Heart right ventricle (tissue), 16 donors: ENCODE measurements around the gene MDM1. TPM values are rescaled to one million over a fixed set of nuclear protein-coding genes. Genes with fewer than 3 reads are reported as not detected.

Source experiments
- ATAC-seq, 8 donors: fragments of 200-7000 bp; cut with Tn5 transposase; one replicate each; pipeline ENCODE4 v1.9.1; 2020; ENCODE audit warnings: mild to moderate bottlenecking in 8 of 8, moderate library complexity in 8 of 8, moderate number of reproducible peaks in 1 of 8
- DNase-seq, 2 donors: peaks; one replicate each; pipeline ENCODE4 v3.0.0-alpha.2; 2020
- H3K27ac ChIP-seq, 10 donors: fragments of 200-600 bp; sonication (generic) in 2 of 10; one replicate each; pipeline versions ENCODE4 v1.5.0 to v1.8.0; 2020 to 2022; ENCODE audit warnings: mild to moderate bottlenecking in 3 of 10
- H3K27me3 ChIP-seq, 7 donors: fragments of 200-600 bp; one replicate each; pipeline ENCODE4 v1.8.0; 2021 to 2022; ENCODE audit warnings: mild to moderate bottlenecking in 2 of 7
- H3K36me3 ChIP-seq, 9 donors: fragments of 200-600 bp; sonication (generic) in 1 of 9; one replicate each; pipeline versions ENCODE4 v1.5.0 to v1.8.0; 2020 to 2022; ENCODE audit warnings: mild to moderate bottlenecking in 2 of 9
- H3K4me1 ChIP-seq, 9 donors: fragments of 200-600 bp; sonication (generic) in 1 of 9; one replicate each; pipeline versions ENCODE4 v1.5.0 to v1.8.0; 2020 to 2022; ENCODE audit warnings: mild to moderate bottlenecking in 4 of 9
- H3K4me3 ChIP-seq, 10 donors: fragments of 200-600 bp; sonication (generic) in 2 of 10; one replicate each; pipeline versions ENCODE4 v1.5.0 to v1.8.0; 2020 to 2022; ENCODE audit warnings: mild to moderate bottlenecking in 7 of 10, moderate library complexity in 2 of 10
- H3K9me3 ChIP-seq, 11 donors: fragments of 200-600 bp in 10 of 11; sonication (generic) in 2 of 11; one replicate each; pipeline versions ENCODE4 v1.5.0 to v1.8.0; 2013 to 2022; ENCODE audit warnings: mild to moderate bottlenecking in 2 of 11, control low read depth in 1 of 11, moderate library complexity in 1 of 11
- CTCF ChIP-seq, 9 donors: fragments of 200-600 bp; sonication (generic) in 2 of 9; IDR thresholded peaks; one replicate each; pipeline versions ENCODE4 v1.5.0 to v1.8.0; 2021 to 2022; ENCODE audit warnings: antibody characterized with exemption in 9 of 9, mild to moderate bottlenecking in 5 of 9, moderate library complexity in 1 of 9
- WGBS, 2 donors: extraction: QIAGEN DNeasy Blood & Tissue Kit; methylation state at CpG; one replicate each; pipeline ENCODE4 v1.1.7; 2013; ENCODE audit warnings: inconsistent platforms in 1 of 2; 5-methylcytosine and 5-hydroxymethylcytosine counted together
- intact Hi-C, 10 donors: fragments of 100-400 bp; cut with DNase I; formaldehyde crosslinking; loops; one replicate each; pipeline versions ENCODE4 v1.11.1 to v1.14.2; 2022
- polyA plus RNA-seq, 2 donors: library from polyadenylated mRNA; stranded (reverse); fragments of 200-250 nt; gene quantifications; one replicate each; pipeline ENCODE4 v1.2.3, GENCODE V29; 2013
- total RNA-seq, 10 donors: library from RNA; stranded (reverse); fragmentation: NEBNext Ultra II Directional in 3 of 10; extraction: Animal tissue kit (Norgen Biotek cat#: 25700) in 3 of 10; gene quantifications; one replicate each; pipeline versions ENCODE4 v1.2.1 to v1.2.4, GENCODE V29; 2021 to 2023
- donor health status: Arrhythmogenic right ventricular cardiomyopathy.
- donor health status: ischemic (EF 13 %, LVEDD 7.1; RV severe dilation, severe dysfunction).
- donor health status: healthy with polysubstance abuse.
- donor health status: DM: no; HTN: yes; CAD: no.
- donor health status: DM: no; HTN: no; CAD: no.
- donor health status: ischemic (EF 25% LVEDD 6.9; RV normal size, moderate dysfunction).
- donor health status: ischemic (EF 25% LVEDD 5.7; RV mildly dilated, moderate dysfunction).
- donor health status: healthy.
- donor health status: DM: yes; HTN: yes; CAD: no.
- donor health status: Ischemic cardiomyopathy.
- donor health status: ischemic (EF 35%, LVEDD 5.7; RV mildly dilated, moderate dysfunction).
- donor health status: nonischemic (EF 11% LVEDD 7.7; RV severe dilation, severe dysfunction).
- donor health status: DM: yes; HTN: yes; CAD: no.
- donor health status: PGD.
- donor health status: ischemic (EF 29% LVEDD 5.4; RV normal size, mild dysfunction).
- donor health status: nonischemic (EF 23%, LVEDD 6.1; RV moderate dilation, normal function).

The MDM1 gene
- total and polyA plus RNA-seq, 12 donors, result 3.3 to 11.8 (median 6.2) TPM

GRCh38 chr12:68260153-68260552 is 72.0 kb downstream of the MDM1 start:
- no peak for ATAC-seq
- no peak for TF ChIP-seq CTCF (IDR thresholded peaks at IDR 0.05)
- 74 to 89% methylated on average over 3 of the region's 3 CpGs for WGBS, 2 donors

DNA sequence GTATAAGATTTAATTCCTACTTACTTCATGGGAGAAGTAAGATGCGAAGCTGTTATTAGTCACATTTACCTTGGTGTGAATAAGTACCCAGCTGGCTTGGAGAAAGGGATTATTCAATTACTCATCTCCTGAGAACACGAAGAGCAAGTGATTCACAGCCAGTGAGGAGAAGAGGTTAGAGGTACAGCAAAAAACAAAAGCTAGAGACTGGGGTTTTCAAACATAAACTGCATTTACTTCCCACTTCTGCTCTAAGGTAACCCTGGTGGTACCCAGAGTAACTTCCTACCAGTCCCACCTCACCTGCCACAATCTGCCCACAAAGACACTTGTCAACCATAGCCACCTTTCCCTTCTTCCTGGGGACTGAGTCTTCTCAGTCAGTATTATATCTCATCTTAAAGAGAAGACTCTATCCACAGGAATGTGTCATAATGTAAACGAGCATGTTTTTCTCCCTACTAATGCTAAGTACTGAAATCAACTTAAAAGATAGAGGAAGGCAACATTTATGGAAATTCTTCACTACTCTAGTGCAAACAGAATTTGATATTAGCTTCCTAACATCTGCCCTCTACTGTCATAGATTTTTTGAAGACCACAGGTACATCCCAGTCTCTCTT is 72.7 kb downstream of the MDM1 start:
- ATAC-seq, result no peak
- WGBS, 2 donors, result 79 to 81% methylated on average over 3 of the region's 3 CpGs

More at GRCh38 chr12:68260153-68260552, 72.0 kb downstream of the MDM1 start:
- no peaks in the 10 kb centered on the region for H3K36me3 ChIP-seq
- no peak overlapping the region for H3K4me3 ChIP-seq
- no peak overlapping the region for H3K27ac ChIP-seq
- DNase-seq, result no peak
- no peaks in the 10 kb centered on the region for H3K4me1 ChIP-seq
- H3K27me3 ChIP-seq, result peaks cover 0 to 9% (median 0%) of the 10 kb centered on the region in 7 donors
- intact Hi-C loops, result no loop called here
- H3K9me3 ChIP-seq, result no peaks in the 10 kb centered on the region

GRCh38 chr12:68253504-68253903 is 78.7 kb downstream of the MDM1 start, which contains the start of gene IL22:
Gene IL22, minus strand, starts transcription at chr12:68253604. Its CDS starts 156 bp downstream, at chr12:68253448.
- ATAC-seq, result no peak
- Histone ChIP-seq H3K36me3 (no peaks in the 10 kb centered on the region), H3K4me1 (no peaks in the 10 kb centered on the region), H3K4me3 (no peak within 1 kb of the TSS), H3K27ac (no peak within 1 kb of the TSS), H3K27me3 (peaks cover 0 to 5% (median 0%) of the 10 kb centered on the region in 7 donors), H3K9me3 (no peaks in the 10 kb centered on the region)
- no peak for DNase-seq
- 87 to 92% methylated on average over 7 of the region's 7 CpGs for WGBS, 2 donors
- TF ChIP-seq CTCF (IDR thresholded peaks at IDR 0.05), result no peak
- intact Hi-C loops, result no loop called here

More for the DNA sequence above, 72.7 kb downstream of the MDM1 start:
- H3K36me3 ChIP-seq, result no peaks in the 10 kb centered on the region
- H3K4me1 ChIP-seq, result no peaks in the 10 kb centered on the region
- no peak for DNase-seq
- intact Hi-C loops, result no loop called here
- no peak overlapping the region for H3K27ac ChIP-seq
- no peak for TF ChIP-seq CTCF (IDR thresholded peaks at IDR 0.05)
- H3K4me3 ChIP-seq, result no peak overlapping the region
- no peaks in the 10 kb centered on the region for H3K9me3 ChIP-seq
- H3K27me3 ChIP-seq, result peaks cover 0 to 9% (median 0%) of the 10 kb centered on the region in 7 donors

- WGBS, 2 donors, result 93 to 97% methylated on average over 5 of the region's 5 CpGs
- H3K4me1 ChIP-seq, result no peaks in the 10 kb centered on the region
- peaks cover 0 to 4% (median 0%) of the 10 kb centered on the region in 7 donors for H3K27me3 ChIP-seq
- H3K36me3 ChIP-seq, result no peaks in the 10 kb centered on the region
- H3K27ac ChIP-seq, result no peak overlapping the region
- no peak overlapping the region for H3K4me3 ChIP-seq
- ATAC-seq (no peak), DNase-seq (no peak)
- TF ChIP-seq CTCF (IDR thresholded peaks at IDR 0.05), result no peak
- no peaks in the 10 kb centered on the region for H3K9me3 ChIP-seq
- intact Hi-C loops, result no loop called here
These were observed 80.1 kb downstream of the MDM1 start for GRCh38 chr12:68252077-68252476.
